Muscle layer of colon (tissue), 2 donors: Measurements from ENCODE around the gene HERC4.

ENCODE experiments used
- H3K27ac ChIP-seq: one replicate; pipeline ENCODE4 v1.7.0; 2013; ENCODE audit warnings: low read depth, mild to moderate bottlenecking, low read length, moderate library complexity
- H3K27me3 ChIP-seq, 2 donors: one replicate each; pipeline ENCODE4 v1.7.0; 2013; ENCODE audit warnings: low read length in 2 of 2, mild to moderate bottlenecking in 2 of 2; ENCODE audit not compliant: insufficient read depth in 2 of 2, control insufficient read depth in 1 of 2
- H3K36me3 ChIP-seq: one replicate; pipeline ENCODE4 v1.7.0; 2013; ENCODE audit warnings: mild to moderate bottlenecking, low read length; ENCODE audit not compliant: insufficient read depth
- H3K4me1 ChIP-seq: one replicate; pipeline ENCODE4 v1.7.0; 2013; ENCODE audit warnings: mild to moderate bottlenecking, low read length; ENCODE audit not compliant: insufficient read depth
- H3K4me3 ChIP-seq, 2 donors: one replicate each; pipeline ENCODE4 v1.7.0; 2013; ENCODE audit warnings: low read length in 2 of 2, low read depth in 1 of 2, mild to moderate bottlenecking in 1 of 2, moderate library complexity in 1 of 2
- H3K9ac ChIP-seq: one replicate; pipeline ENCODE4 v1.7.0; 2013; ENCODE audit warnings: low read length
- H3K9me3 ChIP-seq: one replicate; pipeline ENCODE4 v1.7.0; 2013; ENCODE audit warnings: mild to moderate bottlenecking, low read length
- donor health status: abdominal sarcoma.
- donor health status: Adenocarcinoma of cecum.

The HERC4 gene

DNA sequence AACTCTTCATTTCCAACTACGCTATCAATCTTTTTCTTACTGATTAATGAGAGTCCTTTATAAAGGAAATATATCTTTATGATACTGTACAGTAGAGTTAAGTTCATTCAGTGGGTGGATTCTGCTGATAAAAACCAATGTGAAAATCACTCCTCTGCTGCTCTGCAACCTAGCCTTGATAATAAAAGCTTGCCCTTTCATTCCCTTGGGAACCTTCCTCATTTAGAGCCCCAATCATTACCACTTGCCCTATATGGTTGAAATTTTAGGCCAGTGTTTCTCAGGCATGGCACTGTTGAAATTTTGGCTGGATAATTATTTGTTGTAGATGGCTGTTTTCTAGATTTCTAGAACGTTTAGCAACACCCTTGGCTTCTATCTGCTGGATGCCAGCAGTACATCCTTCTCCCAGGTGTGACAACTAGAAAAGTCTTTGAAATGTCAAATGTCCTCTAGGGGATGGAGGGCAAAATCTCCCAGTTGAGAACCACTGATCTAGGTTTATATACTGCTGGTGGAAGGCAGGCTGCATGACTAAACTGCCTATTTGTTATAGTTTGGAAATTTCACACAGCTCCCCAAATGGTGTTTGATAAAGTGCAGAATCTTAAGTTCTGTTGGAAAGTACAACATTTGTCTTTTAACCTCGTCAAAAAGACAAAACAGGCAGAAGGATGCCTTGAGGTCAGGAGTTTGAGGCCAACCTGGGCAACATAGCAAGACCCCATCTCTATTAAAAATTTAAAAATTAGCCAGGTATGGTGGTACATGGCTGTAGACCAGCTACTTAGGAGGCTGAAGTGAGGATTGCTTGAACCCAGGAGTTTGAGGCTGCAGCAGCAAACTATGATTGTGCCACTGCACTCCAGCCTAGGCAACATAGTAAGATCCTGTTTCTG is 199.5 kb downstream of the HERC4 start:
- Histone ChIP-seq H3K27me3 (no peaks in the 10 kb centered on the region), H3K9ac (no peak overlapping the region), H3K9me3 (no peaks in the 10 kb centered on the region), H3K36me3 (no peaks in the 10 kb centered on the region), H3K27ac (no peak overlapping the region), H3K4me3 (no peak overlapping the region), H3K4me1 (no peaks in the 10 kb centered on the region)
